WTC11 (cell line): ENCODE results near the gene DDT. TPM values are rescaled to one million over a fixed set of nuclear protein-coding genes. Genes with fewer than 3 reads are reported as not detected.

Experiments
- ATAC-seq: fragments of 200-7000 bp; cut with Tn5 transposase; 2 replicates; pipeline ENCODE4 v1.10.0; 2021; ENCODE audit warnings: mild to moderate bottlenecking, moderate library complexity
- CTCF ChIA-PET: fragments of 300-600 bp; sonication (Branson Sonifier 250); formaldehyde crosslinking; loops from one replicate; lab custom pipeline; 2021; ENCODE audit warnings: antibody characterized with exemption; lab: Charles Lee
- POLR2A ChIA-PET: fragments of 350-600 bp; sonication (Branson Sonifier 250); formaldehyde crosslinking; loops from one replicate; lab custom pipeline; 2021; ENCODE audit warnings: antibody characterized with exemption; lab: Charles Lee
- DNase-seq: peaks from one replicate; pipeline ENCODE4 v3.0.0; 2021; ENCODE audit warnings: low spot score
- H3K27ac Mint-ChIP-seq: 2 replicates; pipeline ENCODE4 v1.8.0; 2021; ENCODE audit warnings: mixed read lengths
- H3K27me3 Mint-ChIP-seq: 2 replicates; pipeline ENCODE4 v1.8.0; 2021; ENCODE audit warnings: low read depth, mild to moderate bottlenecking, moderate library complexity, mixed read lengths
- H3K36me3 Mint-ChIP-seq: 2 replicates; pipeline ENCODE4 v1.8.0; 2021; ENCODE audit warnings: mixed read lengths
- H3K4me1 Mint-ChIP-seq: 2 replicates; pipeline ENCODE4 v1.8.0; 2022; ENCODE audit warnings: mixed read lengths
- H3K4me3 Mint-ChIP-seq: 2 replicates; pipeline ENCODE4 v1.8.0; 2021; ENCODE audit warnings: mild to moderate bottlenecking, moderate library complexity, mixed read lengths
- H3K9me3 Mint-ChIP-seq: 2 replicates; pipeline ENCODE4 v1.8.0; 2021; ENCODE audit warnings: mixed read lengths
- E2F4 ChIP-seq: sonication (generic); formaldehyde crosslinking; IDR thresholded peaks from 2 replicates; pipeline ENCODE4 v1.8.1; 2022; ENCODE audit warnings: low read depth, mild to moderate bottlenecking, moderate library complexity, missing genetic modification reagents, borderline replicate concordance
- GABPB1 ChIP-seq: sonication (generic); formaldehyde crosslinking; IDR thresholded peaks from 2 replicates; pipeline ENCODE4 v1.8.1; 2023; ENCODE audit warnings: mild to moderate bottlenecking, missing genetic modification reagents
- GRHL2 ChIP-seq: fragments of 250-450 bp; sonication (Bioruptor Pico); IDR thresholded peaks from 2 replicates; pipeline ENCODE4 v1.8.0; 2022; ENCODE audit warnings: mild to moderate bottlenecking, moderate library complexity; ENCODE audit not compliant: insufficient replicate concordance, severe bottlenecking
- HMGXB4 ChIP-seq: sonication (generic); formaldehyde crosslinking; IDR thresholded peaks from 2 replicates; pipeline ENCODE4 v1.8.1; 2023; ENCODE audit warnings: mild to moderate bottlenecking, moderate library complexity, missing genetic modification reagents
- IRF1 ChIP-seq: sonication (generic); formaldehyde crosslinking; IDR thresholded peaks from 2 replicates; pipeline ENCODE4 v1.8.0; 2023; ENCODE audit warnings: missing genetic modification reagents
- IRF2 ChIP-seq: sonication (generic); formaldehyde crosslinking; IDR thresholded peaks from 2 replicates; pipeline ENCODE4 v1.8.0; 2022; ENCODE audit warnings: low read depth, missing genetic modification reagents, borderline replicate concordance
- JUN ChIP-seq: sonication (generic); formaldehyde crosslinking; IDR thresholded peaks from 2 replicates; pipeline ENCODE4 v1.8.0; 2023; ENCODE audit warnings: mild to moderate bottlenecking, missing genetic modification reagents
- MLX ChIP-seq: sonication (generic); formaldehyde crosslinking; IDR thresholded peaks from 2 replicates; pipeline ENCODE4 v1.8.1; 2023; ENCODE audit warnings: mild to moderate bottlenecking, missing genetic modification reagents, moderate library complexity
- MXD4 ChIP-seq: fragments of 250-450 bp; sonication (Bioruptor Pico); IDR thresholded peaks from 2 replicates; pipeline ENCODE4 v1.8.0; 2021; ENCODE audit warnings: mild to moderate bottlenecking, moderate library complexity, borderline replicate concordance
- STAT6 ChIP-seq: sonication (generic); formaldehyde crosslinking; conservative IDR thresholded peaks from 2 replicates; pipeline ENCODE4 v1.8.1; 2023; ENCODE audit warnings: mild to moderate bottlenecking, low read depth, missing genetic modification reagents, moderate library complexity
- ZBTB43 ChIP-seq: sonication (generic); formaldehyde crosslinking; IDR thresholded peaks from 2 replicates; pipeline ENCODE4 v1.8.1; 2023; ENCODE audit warnings: mild to moderate bottlenecking, missing genetic modification reagents
- ZNF138 ChIP-seq: sonication (generic); formaldehyde crosslinking; conservative IDR thresholded peaks from 2 replicates; pipeline ENCODE4 v1.8.1; 2022; ENCODE audit warnings: mild to moderate bottlenecking, moderate library complexity, missing genetic modification reagents
- ZNF317 ChIP-seq: sonication (generic); formaldehyde crosslinking; IDR thresholded peaks from 2 replicates; pipeline ENCODE4 v1.8.1; 2023; ENCODE audit warnings: low read depth, mild to moderate bottlenecking, moderate library complexity, missing genetic modification reagents, borderline replicate concordance
- ZNF425 ChIP-seq: fragments of 250-450 bp; sonication (Bioruptor Pico); conservative IDR thresholded peaks from 2 replicates; pipeline ENCODE4 v1.9.0; 2021; ENCODE audit warnings: mild to moderate bottlenecking
- total RNA-seq: library from RNA; stranded (reverse); gene quantifications from 3 replicates; pipeline ENCODE4 v1.2.3, GENCODE V29; 2021

The DDT gene
- total RNA-seq, 1 experiment from 2014 or later = 238 TPM

- no peak overlapping the region for H3K4me3 Mint-ChIP-seq
- ATAC-seq = no peak
Observed at GRCh38 chr22:23939017-23939357, 35.3 kb downstream of the DDT start.

GRCh38 chr22:23938328-23939016 lies 35.8 kb downstream of the DDT start:
- H3K4me1 Mint-ChIP-seq = no peaks in the 10 kb centered on the region

More at GRCh38 chr22:23939017-23939357, 35.3 kb downstream of the DDT start:
- Mint-ChIP-seq H3K4me1 (no peaks in the 10 kb centered on the region), H3K27ac (no peak overlapping the region), H3K36me3 (peaks cover 3% of the 10 kb centered on the region; the same call in 1 of the 2 replicates), H3K9me3 (peaks cover 8% of the 10 kb centered on the region), H3K27me3 (peaks cover 12% of the 10 kb centered on the region)
- TF ChIP-seq MXD4 (no peak), ZNF425 (CRISPR knock-in tag) (no peak), GABPB1 (no peak), GRHL2 (no peak), E2F4 (CRISPR knock-in tag) (no peak), IRF1 (CRISPR knock-in tag) (no peak), ZBTB43 (CRISPR knock-in tag) (no peak), HMGXB4 (no peak), ZNF317 (CRISPR knock-in tag) (no peak)
- ChIA-PET CTCF (interaction anchor here (1.1 kb wide), 1 partner anchor 50 kb away, joined by 4 read pairs; no protein-coding TSS in a partner anchor), POLR2A (no interaction called here)
- no peak for DNase-seq

More at GRCh38 chr22:23938328-23939016, 35.8 kb downstream of the DDT start:
- H3K9me3 Mint-ChIP-seq = peaks cover 11% of the 10 kb centered on the region
- TF ChIP-seq GRHL2 (no peak), MLX (CRISPR knock-in tag) (no peak), STAT6 (CRISPR knock-in tag) (no peak), IRF2 (CRISPR knock-in tag) (no peak), ZNF138 (CRISPR knock-in tag) (no peak), MXD4 (no peak), JUN (CRISPR knock-in tag) (no peak)
- TF ChIP-seq, all 79 proteins: peak for 0
- ChIA-PET CTCF (interaction anchor here (1.1 kb wide), 1 partner anchor 50 kb away, joined by 4 read pairs; no protein-coding TSS in a partner anchor), POLR2A (no interaction called here)
- Mint-ChIP-seq H3K4me3 (no peak overlapping the region), H3K27ac (no peak overlapping the region), H3K36me3 (peaks cover 8% of the 10 kb centered on the region), H3K27me3 (peaks cover 15% of the 10 kb centered on the region)
- ATAC-seq (no peak), DNase-seq (no peak)
